GM23248 (cell line): ENCODE results near the gene FDXR.

Source experiments
- EZH2 ChIP-seq: fragments of 200-600 bp; sonication (generic); IDR thresholded peaks from 2 replicates; pipeline ENCODE4 v1.6.1; 2018; ENCODE audit warnings: antibody characterized with exemption, mild to moderate bottlenecking; ENCODE audit not compliant: insufficient read depth, poor library complexity, severe bottlenecking
- EZH2phosphoT487 ChIP-seq: fragments of 200-600 bp; sonication (generic); IDR thresholded peaks from 2 replicates; pipeline ENCODE4 v1.6.1; 2018; ENCODE audit warnings: antibody characterized with exemption, moderate library complexity, mild to moderate bottlenecking, low read depth; ENCODE audit not compliant: insufficient read depth

DNA sequence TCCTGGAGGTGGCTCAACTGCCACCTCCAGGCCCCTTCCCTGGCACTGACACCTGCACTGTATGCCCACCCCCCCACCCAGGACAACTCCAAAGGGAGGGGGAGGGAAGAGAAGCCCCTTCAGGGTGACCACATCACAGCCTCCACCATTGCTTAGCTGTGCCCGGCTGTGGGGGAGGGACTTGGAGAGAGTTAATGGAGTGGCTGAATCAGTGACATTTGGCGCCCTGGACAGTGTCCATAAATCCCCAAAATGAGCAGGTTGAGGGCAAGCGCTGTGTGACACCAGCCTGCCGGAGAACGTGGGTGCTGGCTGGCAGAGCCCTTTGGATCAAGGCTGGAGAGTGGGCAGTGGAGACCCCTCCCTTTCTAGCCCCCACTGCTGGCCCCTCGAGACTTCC, 49.4 kb upstream of the FDXR start:
- TF ChIP-seq EZH2, result no peak
- TF ChIP-seq EZH2phosphoT487, result no peak
